ENCODE data around the gene ARHGEF19. TPM values are rescaled to one million over a fixed set of nuclear protein-coding genes. Genes with fewer than 3 reads are reported as not detected.

Gene ARHGEF19
- total and polyA plus RNA-seq, 2 of the 13 experiments (the other 11 are each of a cell fraction or from before 2014, with no cell fraction given) = 1.7 to 1.8 TPM

DNA sequence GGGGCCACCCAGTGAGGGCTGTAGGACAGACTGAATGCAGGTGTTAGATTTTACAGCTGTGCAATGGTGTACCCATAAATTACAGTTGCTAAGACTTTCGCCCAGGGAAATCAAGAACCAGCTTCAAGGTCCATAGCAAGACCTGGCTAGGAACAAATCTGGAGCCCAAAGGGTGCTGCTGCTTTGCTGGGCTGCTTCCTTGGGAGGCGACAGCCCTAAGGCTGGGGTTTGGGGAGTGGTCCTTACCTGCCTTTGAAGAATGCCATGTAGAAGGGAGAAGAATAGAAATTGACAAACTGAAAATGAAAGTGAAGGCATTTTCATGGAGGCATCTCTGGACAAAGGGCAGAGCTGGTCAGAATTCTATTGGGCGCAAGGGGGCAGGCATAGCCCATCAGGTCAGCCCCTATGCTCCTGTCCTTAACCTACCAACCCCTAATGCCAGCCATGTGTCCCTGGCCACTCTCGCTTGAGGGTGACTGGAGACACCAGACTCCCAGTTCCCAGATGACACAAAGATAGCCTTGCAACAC, 7.6 kb upstream of the ARHGEF19 start:
- ATAC-seq = 0 out of 3 replicates have a peak, but pooled peaks have one; percentile 12
- in situ Hi-C loops (cut with HindIII; ENCODE audit: extremely low pct_ligation_motif_present, low pct_unique_long_range_greater_than_20kb) = no loop called here
- DNase-seq (ENCODE audit: low spot score) = no peak
- H3K4me2 ChIP-seq (ENCODE audit: low read depth, low read length) = peak overlapping the region; percentile 71
- H3K4me3 ChIP-seq (replicated peaks in 1 of 3; ENCODE audit: insufficient read depth in 1 of 3, low read depth in 2 of 3, low read length in 3 of 3) = peak overlapping the region; percentile 42 to 59 (median 58)
- H4K20me1 ChIP-seq (ENCODE audit: insufficient read depth, low read length) = no peaks in the 10 kb centered on the region
- H3K27me3 ChIP-seq (ENCODE audit: control insufficient read depth in 1 of 2, insufficient read depth in 2 of 2, low read length in 2 of 2) = 0 out of 5 replicates have a peak, but pooled peaks cover 0 to 4% of the 10 kb centered on the region in 2 experiments
- intact Hi-C loops (cut with micrococcal nuclease; ENCODE audit: unreplicated experiment) = loop anchor here (1.0 kb wide), 1 partner anchor 16 kb away; no protein-coding TSS in a partner anchor
- no peak for FAIRE-seq
- H2AFZ ChIP-seq (ENCODE audit: low read length) = peak overlapping the region; percentile 34
- POLR2A ChIA-PET = interaction anchor here (1.4 kb wide), 1 partner anchor 13 kb away, joined by 7 read pairs; no protein-coding TSS in a partner anchor
- no peaks in the 10 kb centered on the region for H3K79me2 ChIP-seq (ENCODE audit: insufficient read depth, low read length)
- H3K9ac ChIP-seq (ENCODE audit: insufficient read depth, low read depth, low read length) = peak overlapping the region; percentile 46; the same call in 1 of the 2 replicates
- BruUV-seq (replicated peaks) = no TSS peak
- CTCF ChIA-PET (ENCODE audit: low intra/inter-chr PET ratio, low total read pairs) = interaction anchor here (1.7 kb wide), 1 partner anchor 24 kb away, joined by 7 read pairs; no protein-coding TSS in a partner anchor
- no peak for TF ChIP-seq RBM39 (IDR thresholded peaks at IDR 0.05; ENCODE audit: low read depth, low read length, poor library complexity, severe bottlenecking)
- peak; percentile 77; the same call in 1 of the 2 replicates for TF ChIP-seq IRF2 (CRISPR knock-in tag; IDR thresholded peaks at IDR 0.05)
- TF ChIP-seq, protein P1, sequence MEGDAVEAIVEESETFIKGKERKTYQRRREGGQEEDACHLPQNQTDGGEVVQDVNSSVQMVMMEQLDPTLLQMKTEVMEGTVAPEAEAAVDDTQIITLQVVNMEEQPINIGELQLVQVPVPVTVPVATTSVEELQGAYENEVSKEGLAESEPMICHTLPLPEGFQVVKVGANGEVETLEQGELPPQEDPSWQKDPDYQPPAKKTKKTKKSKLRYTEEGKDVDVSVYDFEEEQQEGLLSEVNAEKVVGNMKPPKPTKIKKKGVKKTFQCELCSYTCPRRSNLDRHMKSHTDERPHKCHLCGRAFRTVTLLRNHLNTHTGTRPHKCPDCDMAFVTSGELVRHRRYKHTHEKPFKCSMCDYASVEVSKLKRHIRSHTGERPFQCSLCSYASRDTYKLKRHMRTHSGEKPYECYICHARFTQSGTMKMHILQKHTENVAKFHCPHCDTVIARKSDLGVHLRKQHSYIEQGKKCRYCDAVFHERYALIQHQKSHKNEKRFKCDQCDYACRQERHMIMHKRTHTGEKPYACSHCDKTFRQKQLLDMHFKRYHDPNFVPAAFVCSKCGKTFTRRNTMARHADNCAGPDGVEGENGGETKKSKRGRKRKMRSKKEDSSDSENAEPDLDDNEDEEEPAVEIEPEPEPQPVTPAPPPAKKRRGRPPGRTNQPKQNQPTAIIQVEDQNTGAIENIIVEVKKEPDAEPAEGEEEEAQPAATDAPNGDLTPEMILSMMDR (CRISPR knock-in tag; IDR thresholded peaks at IDR 0.05) = peak; percentile 56
- TF ChIP-seq STAG1 (CRISPR knock-in tag; IDR thresholded peaks at IDR 0.05) = peak; percentile 23; the same call in 1 of the 2 replicates
- peaks cover 23% of the 10 kb centered on the region for H3K4me1 ChIP-seq (ENCODE audit: insufficient read depth, low read length)
- no peaks in the 10 kb centered on the region for H3K36me3 ChIP-seq (replicated peaks in 1 of 2; ENCODE audit: control insufficient read depth in 1 of 2, insufficient read depth in 2 of 2, low read length in 2 of 2)
- H3K27ac ChIP-seq (ENCODE audit: extremely low read length, insufficient read depth, low read length) = no peak overlapping the region
- H3K9me3 ChIP-seq (ENCODE audit: low read length) = no peaks in the 10 kb centered on the region
- WGBS (ENCODE audit: low lambda C conversion rate) = 35% methylated on average over 4 of the region's 4 CpGs

GRCh38 chr1:16218674-16219071, 6.2 kb upstream of the ARHGEF19 start:
- ChIA-PET POLR2A (no interaction called here), CTCF (ENCODE audit: low intra/inter-chr PET ratio, low total read pairs) (no interaction called here)
- H3K27ac ChIP-seq (ENCODE audit: extremely low read length, insufficient read depth, low read length) = no peak overlapping the region
- H3K9me3 ChIP-seq (ENCODE audit: low read length) = no peaks in the 10 kb centered on the region
- no peak for DNase-seq (ENCODE audit: low spot score)
- FAIRE-seq = no peak
- in situ Hi-C loops (cut with HindIII; ENCODE audit: extremely low pct_ligation_motif_present, low pct_unique_long_range_greater_than_20kb) = no loop called here
- H2AFZ ChIP-seq (ENCODE audit: low read length) = no peak overlapping the region
- 0 out of 5 replicates have a peak, but pooled peaks cover 0 to 4% of the 10 kb centered on the region in 2 experiments for H3K27me3 ChIP-seq (ENCODE audit: control insufficient read depth in 1 of 2, insufficient read depth in 2 of 2, low read length in 2 of 2)
- no peak for ATAC-seq
- H4K20me1 ChIP-seq (ENCODE audit: insufficient read depth, low read length) = no peaks in the 10 kb centered on the region
- H3K36me3 ChIP-seq (replicated peaks in 1 of 2; ENCODE audit: control insufficient read depth in 1 of 2, insufficient read depth in 2 of 2, low read length in 2 of 2) = no peaks in the 10 kb centered on the region
- H3K9ac ChIP-seq (ENCODE audit: insufficient read depth, low read depth, low read length) = no peak overlapping the region
- peaks cover 23% of the 10 kb centered on the region for H3K4me1 ChIP-seq (ENCODE audit: insufficient read depth, low read length)
- TF ChIP-seq ZNF629 (CRISPR knock-in tag; conservative IDR thresholded peaks at IDR 0.05) (peak; percentile 66), KLF9 (CRISPR knock-in tag; IDR thresholded peaks at IDR 0.05; ENCODE audit: low read depth) (no peak), MYNN (CRISPR knock-in tag; IDR thresholded peaks at IDR 0.05; ENCODE audit: low read depth) (no peak)
- no peak overlapping the region for H3K4me3 ChIP-seq (replicated peaks in 1 of 3; ENCODE audit: insufficient read depth in 1 of 3, low read depth in 2 of 3, low read length in 3 of 3)
- intact Hi-C loops (cut with micrococcal nuclease; ENCODE audit: unreplicated experiment) = no loop called here
- BruUV-seq (replicated peaks) = no TSS peak
- 55% methylated on average over 6 of the region's 6 CpGs for WGBS (ENCODE audit: low lambda C conversion rate)
- H3K4me2 ChIP-seq (ENCODE audit: low read depth, low read length) = no peak overlapping the region
- no peaks in the 10 kb centered on the region for H3K79me2 ChIP-seq (ENCODE audit: insufficient read depth, low read length)

All from HepG2 (cell line).